ENCODE data around the gene CRBN. TPM values are rescaled to one million over a fixed set of nuclear protein-coding genes. Genes with fewer than 3 reads are reported as not detected.

CRBN gene
- total and polyA plus RNA-seq, 2 donors (not counting 3 experiments of a cell fraction or from before 2014, with no cell fraction given) = 25.2 to 36.1 TPM

DNA sequence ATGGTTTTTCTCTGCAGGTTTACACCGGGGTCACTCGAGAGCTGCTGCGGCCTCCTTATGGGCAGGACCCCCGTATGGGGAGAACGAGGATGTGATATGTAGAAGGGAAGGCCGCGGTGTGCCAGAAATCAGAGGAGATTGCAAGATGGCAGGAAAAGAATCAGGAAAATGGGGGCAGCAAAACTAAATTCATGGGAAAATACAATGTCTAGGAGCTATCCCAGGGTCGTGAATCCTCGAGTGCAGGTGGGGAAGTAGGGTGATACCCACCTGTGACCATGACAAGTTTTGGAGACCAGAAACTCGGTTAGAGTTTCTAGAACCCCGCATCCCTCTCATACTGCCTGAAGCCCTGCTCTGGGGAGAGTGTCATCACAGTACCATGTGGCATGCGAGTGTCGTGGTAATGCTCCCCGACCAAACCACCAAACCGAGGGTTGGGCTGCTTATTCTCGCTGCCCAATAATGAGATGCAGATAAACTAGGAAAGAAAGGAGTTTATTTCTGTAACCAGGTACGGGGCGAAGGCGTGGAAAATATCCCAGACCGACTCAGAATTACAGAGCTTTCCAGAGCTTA lies 52.0 kb downstream of the CRBN start:
- no peaks in the 10 kb centered on the region for H3K27me3 ChIP-seq (ENCODE audit: control insufficient read depth in 2 of 2, insufficient read depth in 2 of 2, low read length in 2 of 2)
- peak overlapping the region; percentile 89 for H3K9ac ChIP-seq (replicated peaks; ENCODE audit: extremely low read depth, insufficient read depth, low read length)
- peaks cover 22% of the 10 kb centered on the region for H3K79me2 ChIP-seq (ENCODE audit: control insufficient read depth, insufficient read depth, low read length)
- POLR2A ChIA-PET = no interaction called here
- TF ChIP-seq GATA2 (IDR thresholded peaks at IDR 0.05; ENCODE audit: insufficient read depth, insufficient read length, low read depth, low read length) (no peak), FOS (IDR thresholded peaks at IDR 0.05; ENCODE audit: borderline replicate concordance, insufficient read depth, low read length) (no peak), JUN (IDR thresholded peaks at IDR 0.05; ENCODE audit: borderline replicate concordance, insufficient read depth, insufficient read length, low read depth) (no peak), EZH2 (IDR thresholded peaks at IDR 0.05; ENCODE audit: borderline replicate concordance, low read depth, low read length, severe bottlenecking) (no peak), POLR2A (IDR thresholded peaks at IDR 0.05; ENCODE audit: low read depth, low read length) (no peak), MYC (IDR thresholded peaks at IDR 0.05; ENCODE audit: low read depth, low read length) (no peak), POLR2AphosphoS5 (IDR thresholded peaks at IDR 0.05; ENCODE audit: insufficient read depth, low read depth, low read length) (no peak)
- TF ChIP-seq, protein P1, sequence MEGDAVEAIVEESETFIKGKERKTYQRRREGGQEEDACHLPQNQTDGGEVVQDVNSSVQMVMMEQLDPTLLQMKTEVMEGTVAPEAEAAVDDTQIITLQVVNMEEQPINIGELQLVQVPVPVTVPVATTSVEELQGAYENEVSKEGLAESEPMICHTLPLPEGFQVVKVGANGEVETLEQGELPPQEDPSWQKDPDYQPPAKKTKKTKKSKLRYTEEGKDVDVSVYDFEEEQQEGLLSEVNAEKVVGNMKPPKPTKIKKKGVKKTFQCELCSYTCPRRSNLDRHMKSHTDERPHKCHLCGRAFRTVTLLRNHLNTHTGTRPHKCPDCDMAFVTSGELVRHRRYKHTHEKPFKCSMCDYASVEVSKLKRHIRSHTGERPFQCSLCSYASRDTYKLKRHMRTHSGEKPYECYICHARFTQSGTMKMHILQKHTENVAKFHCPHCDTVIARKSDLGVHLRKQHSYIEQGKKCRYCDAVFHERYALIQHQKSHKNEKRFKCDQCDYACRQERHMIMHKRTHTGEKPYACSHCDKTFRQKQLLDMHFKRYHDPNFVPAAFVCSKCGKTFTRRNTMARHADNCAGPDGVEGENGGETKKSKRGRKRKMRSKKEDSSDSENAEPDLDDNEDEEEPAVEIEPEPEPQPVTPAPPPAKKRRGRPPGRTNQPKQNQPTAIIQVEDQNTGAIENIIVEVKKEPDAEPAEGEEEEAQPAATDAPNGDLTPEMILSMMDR (IDR thresholded peaks at IDR 0.05; ENCODE audit: extremely low read depth in 1 of 2, insufficient read depth in 1 of 2, low read depth in 1 of 2, low read length in 2 of 2) = no peak
- TF ChIP-seq, protein P2, sequence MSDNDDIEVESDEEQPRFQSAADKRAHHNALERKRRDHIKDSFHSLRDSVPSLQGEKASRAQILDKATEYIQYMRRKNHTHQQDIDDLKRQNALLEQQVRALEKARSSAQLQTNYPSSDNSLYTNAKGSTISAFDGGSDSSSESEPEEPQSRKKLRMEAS (IDR thresholded peaks at IDR 0.05; ENCODE audit: insufficient read depth, insufficient read length) = no peak
- no peak for DNase-seq (ENCODE audit: low read depth, low spot score)
- peaks cover 3 to 4% of the 10 kb centered on the region in 2 experiments for H3K36me3 ChIP-seq (ENCODE audit: control insufficient read depth in 2 of 2, extremely low read depth in 1 of 2, insufficient read depth in 2 of 2, low read length in 2 of 2)
- H3K9me3 ChIP-seq (replicated peaks; ENCODE audit: control insufficient read depth, insufficient read depth, low read length) = no peaks in the 10 kb centered on the region
- no TSS peak for BruUV-seq (replicated peaks)
- dilution Hi-C loops (cut with MboI; ENCODE audit: extremely low pct_ligation_motif_present, low sequenced_read_pairs) (no loop called here), intact Hi-C loops (cut with micrococcal nuclease) (loop anchor here (2.0 kb wide), 1 partner anchor 27 kb away; no protein-coding TSS in a partner anchor)
- H3K4me3 ChIP-seq (replicated peaks in 1 of 3; ENCODE audit: insufficient read depth in 1 of 3, low read depth in 1 of 3, low read length in 3 of 3) = peak overlapping the region; percentile 8 to 87 (median 55)
- CTCF ChIA-PET = no interaction called here
- peak overlapping the region; percentile 86 for H3K4me2 ChIP-seq (ENCODE audit: insufficient read depth, low read length)
- H2AFZ ChIP-seq (ENCODE audit: low read depth, low read length) = peak overlapping the region; percentile 16
- H3K27ac ChIP-seq (ENCODE audit: insufficient read depth, low read depth, low read length) = peak overlapping the region; percentile 82
- H3K9me1 ChIP-seq (replicated peaks; ENCODE audit: control insufficient read depth, extremely low read depth, insufficient read depth, low read length) = no peaks in the 10 kb centered on the region
- peak; percentile 82 for FAIRE-seq
- H4K20me1 ChIP-seq (replicated peaks; ENCODE audit: control insufficient read depth, extremely low read depth, insufficient read depth, low read length) = no peaks in the 10 kb centered on the region
- peaks cover 10% of the 10 kb centered on the region for H3K4me1 ChIP-seq (ENCODE audit: control insufficient read depth, extremely low read depth, insufficient read depth, low read length)
